Heart right ventricle (tissue), 16 donors: Measurements from ENCODE around the gene UPP1. TPM values are rescaled to one million over a fixed set of nuclear protein-coding genes. Genes with fewer than 3 reads are reported as not detected.

Source experiments
- ATAC-seq, 8 donors: fragments of 200-7000 bp; cut with Tn5 transposase; one replicate each; pipeline ENCODE4 v1.9.1; 2020; ENCODE audit warnings: mild to moderate bottlenecking in 8 of 8, moderate library complexity in 8 of 8, moderate number of reproducible peaks in 1 of 8
- DNase-seq, 2 donors: peaks; one replicate each; pipeline ENCODE4 v3.0.0-alpha.2; 2020
- H3K27ac ChIP-seq, 10 donors: fragments of 200-600 bp; sonication (generic) in 2 of 10; one replicate each; pipeline versions ENCODE4 v1.5.0 to v1.8.0; 2020 to 2022; ENCODE audit warnings: mild to moderate bottlenecking in 3 of 10
- H3K27me3 ChIP-seq, 7 donors: fragments of 200-600 bp; one replicate each; pipeline ENCODE4 v1.8.0; 2021 to 2022; ENCODE audit warnings: mild to moderate bottlenecking in 2 of 7
- H3K36me3 ChIP-seq, 9 donors: fragments of 200-600 bp; sonication (generic) in 1 of 9; one replicate each; pipeline versions ENCODE4 v1.5.0 to v1.8.0; 2020 to 2022; ENCODE audit warnings: mild to moderate bottlenecking in 2 of 9
- H3K4me1 ChIP-seq, 9 donors: fragments of 200-600 bp; sonication (generic) in 1 of 9; one replicate each; pipeline versions ENCODE4 v1.5.0 to v1.8.0; 2020 to 2022; ENCODE audit warnings: mild to moderate bottlenecking in 4 of 9
- H3K4me3 ChIP-seq, 10 donors: fragments of 200-600 bp; sonication (generic) in 2 of 10; one replicate each; pipeline versions ENCODE4 v1.5.0 to v1.8.0; 2020 to 2022; ENCODE audit warnings: mild to moderate bottlenecking in 7 of 10, moderate library complexity in 2 of 10
- H3K9me3 ChIP-seq, 11 donors: fragments of 200-600 bp in 10 of 11; sonication (generic) in 2 of 11; one replicate each; pipeline versions ENCODE4 v1.5.0 to v1.8.0; 2013 to 2022; ENCODE audit warnings: mild to moderate bottlenecking in 2 of 11, control low read depth in 1 of 11, moderate library complexity in 1 of 11
- WGBS, 2 donors: extraction: QIAGEN DNeasy Blood & Tissue Kit; methylation state at CpG; one replicate each; pipeline ENCODE4 v1.1.7; 2013; ENCODE audit warnings: inconsistent platforms in 1 of 2; 5-methylcytosine and 5-hydroxymethylcytosine counted together
- intact Hi-C, 10 donors: fragments of 100-400 bp; cut with DNase I; formaldehyde crosslinking; loops; one replicate each; pipeline versions ENCODE4 v1.11.1 to v1.14.2; 2022
- polyA plus RNA-seq, 2 donors: library from polyadenylated mRNA; stranded (reverse); fragments of 200-250 nt; gene quantifications; one replicate each; pipeline ENCODE4 v1.2.3, GENCODE V29; 2013
- total RNA-seq, 10 donors: library from RNA; stranded (reverse); fragmentation: NEBNext Ultra II Directional in 3 of 10; extraction: Animal tissue kit (Norgen Biotek cat#: 25700) in 3 of 10; gene quantifications; one replicate each; pipeline versions ENCODE4 v1.2.1 to v1.2.4, GENCODE V29; 2021 to 2023
- TF ChIP-seq, protein P1 (sequence below), 9 donors: fragments of 200-600 bp; sonication (generic) in 2 of 9; IDR thresholded peaks; one replicate each; pipeline versions ENCODE4 v1.5.0 to v1.8.0; 2021 to 2022; ENCODE audit warnings: antibody characterized with exemption in 9 of 9, mild to moderate bottlenecking in 5 of 9, moderate library complexity in 1 of 9
- donor health status: Arrhythmogenic right ventricular cardiomyopathy.
- donor health status: ischemic (EF 13 %, LVEDD 7.1; RV severe dilation, severe dysfunction).
- donor health status: healthy with polysubstance abuse.
- donor health status: DM: no; HTN: yes; CAD: no.
- donor health status: DM: no; HTN: no; CAD: no.
- donor health status: ischemic (EF 25% LVEDD 6.9; RV normal size, moderate dysfunction).
- donor health status: ischemic (EF 25% LVEDD 5.7; RV mildly dilated, moderate dysfunction).
- donor health status: healthy.
- donor health status: DM: yes; HTN: yes; CAD: no.
- donor health status: Ischemic cardiomyopathy.
- donor health status: ischemic (EF 35%, LVEDD 5.7; RV mildly dilated, moderate dysfunction).
- donor health status: nonischemic (EF 11% LVEDD 7.7; RV severe dilation, severe dysfunction).
- donor health status: DM: yes; HTN: yes; CAD: no.
- donor health status: PGD.
- donor health status: ischemic (EF 29% LVEDD 5.4; RV normal size, mild dysfunction).
- donor health status: nonischemic (EF 23%, LVEDD 6.1; RV moderate dilation, normal function).

UPP1 gene
- total and polyA plus RNA-seq, 12 donors, result 14.4 to 54.5 (median 18.8) TPM

GRCh38 chr7:48130658-48131108 lies 41.6 kb downstream of the UPP1 start:
- ATAC-seq, result no peak
- Histone ChIP-seq H3K4me3 (no peak overlapping the region), H3K36me3 (no peaks in the 10 kb centered on the region), H3K4me1 (no peaks in the 10 kb centered on the region), H3K27ac (no peak overlapping the region), H3K27me3 (peaks cover 0 to 21% (median 8%) of the 10 kb centered on the region in 7 donors), H3K9me3 (peaks cover 0 to 16% (median 0%) of the 10 kb centered on the region in 11 donors)
- intact Hi-C loops, result no loop called here
- TF ChIP-seq, protein P1, sequence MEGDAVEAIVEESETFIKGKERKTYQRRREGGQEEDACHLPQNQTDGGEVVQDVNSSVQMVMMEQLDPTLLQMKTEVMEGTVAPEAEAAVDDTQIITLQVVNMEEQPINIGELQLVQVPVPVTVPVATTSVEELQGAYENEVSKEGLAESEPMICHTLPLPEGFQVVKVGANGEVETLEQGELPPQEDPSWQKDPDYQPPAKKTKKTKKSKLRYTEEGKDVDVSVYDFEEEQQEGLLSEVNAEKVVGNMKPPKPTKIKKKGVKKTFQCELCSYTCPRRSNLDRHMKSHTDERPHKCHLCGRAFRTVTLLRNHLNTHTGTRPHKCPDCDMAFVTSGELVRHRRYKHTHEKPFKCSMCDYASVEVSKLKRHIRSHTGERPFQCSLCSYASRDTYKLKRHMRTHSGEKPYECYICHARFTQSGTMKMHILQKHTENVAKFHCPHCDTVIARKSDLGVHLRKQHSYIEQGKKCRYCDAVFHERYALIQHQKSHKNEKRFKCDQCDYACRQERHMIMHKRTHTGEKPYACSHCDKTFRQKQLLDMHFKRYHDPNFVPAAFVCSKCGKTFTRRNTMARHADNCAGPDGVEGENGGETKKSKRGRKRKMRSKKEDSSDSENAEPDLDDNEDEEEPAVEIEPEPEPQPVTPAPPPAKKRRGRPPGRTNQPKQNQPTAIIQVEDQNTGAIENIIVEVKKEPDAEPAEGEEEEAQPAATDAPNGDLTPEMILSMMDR (IDR thresholded peaks at IDR 0.05), result no peak
- no peak for DNase-seq

DNA sequence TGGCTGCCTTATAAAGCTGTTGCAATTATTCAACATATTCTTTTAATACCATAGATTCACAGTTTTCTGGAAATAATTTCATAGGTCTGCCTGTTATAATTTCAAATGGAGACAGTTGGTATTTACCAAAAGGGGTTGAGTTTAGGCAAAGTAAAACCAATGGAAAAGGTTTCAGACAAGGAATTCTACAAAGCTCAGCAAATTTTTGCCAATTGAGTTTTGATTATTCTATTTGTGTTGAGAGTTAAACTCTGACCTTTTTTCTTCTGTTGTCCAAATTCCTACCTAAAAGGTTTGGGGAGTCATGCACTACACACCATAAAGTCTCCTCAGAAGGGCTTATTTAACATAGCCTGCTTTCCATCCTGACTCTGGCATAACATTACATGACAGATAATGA lies 43.7 kb downstream of the UPP1 start:
- H3K4me1 ChIP-seq, result no peaks in the 10 kb centered on the region
- ATAC-seq (no peak), DNase-seq (no peak)
- intact Hi-C loops, result no loop called here
- peaks cover 0 to 21% (median 8%) of the 10 kb centered on the region in 7 donors for H3K27me3 ChIP-seq
- TF ChIP-seq, protein P1 (IDR thresholded peaks at IDR 0.05), result no peak
- H3K27ac ChIP-seq, result no peak overlapping the region
- no peak overlapping the region for H3K4me3 ChIP-seq
- no peaks in the 10 kb centered on the region for H3K36me3 ChIP-seq
- no peaks in the 10 kb centered on the region for H3K9me3 ChIP-seq

DNA sequence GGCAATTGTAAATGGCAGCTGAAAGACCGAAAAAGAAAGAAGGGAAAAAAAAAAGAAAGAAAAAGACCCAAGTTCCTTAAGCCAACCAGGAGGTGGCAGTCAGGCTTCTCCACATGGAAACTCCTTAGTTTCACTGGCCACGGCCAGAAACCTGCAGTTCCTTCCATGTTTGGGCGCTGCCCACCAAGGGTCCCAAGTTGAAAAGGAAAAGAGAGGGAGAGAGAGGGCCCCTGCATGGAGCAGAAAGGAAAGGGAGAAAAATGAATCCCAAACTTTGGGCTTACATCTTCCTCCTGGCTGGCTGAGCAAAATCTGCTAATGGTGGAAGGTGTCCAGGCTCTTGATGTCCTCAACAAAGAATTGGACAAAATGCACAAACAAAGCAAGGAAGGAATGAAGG lies 50.4 kb downstream of the UPP1 start:
- H3K4me1 ChIP-seq, result peaks cover 0 to 10% (median 0%) of the 10 kb centered on the region in 9 donors
- TF ChIP-seq, protein P1 (IDR thresholded peaks at IDR 0.05), result peak in 2 of 9 donors; percentile 19 to 20
- no peaks in the 10 kb centered on the region for H3K36me3 ChIP-seq
- ATAC-seq (no peak), DNase-seq (no peak)
- H3K9me3 ChIP-seq, result peaks cover 0 to 15% (median 0%) of the 10 kb centered on the region in 11 donors
- no peak overlapping the region for H3K4me3 ChIP-seq
- H3K27me3 ChIP-seq, result no peaks in the 10 kb centered on the region
- intact Hi-C loops, result no loop called here
- H3K27ac ChIP-seq, result no peak overlapping the region
- 69 to 80% methylated on average over 3 of the region's 3 CpGs for WGBS, 2 donors

DNA sequence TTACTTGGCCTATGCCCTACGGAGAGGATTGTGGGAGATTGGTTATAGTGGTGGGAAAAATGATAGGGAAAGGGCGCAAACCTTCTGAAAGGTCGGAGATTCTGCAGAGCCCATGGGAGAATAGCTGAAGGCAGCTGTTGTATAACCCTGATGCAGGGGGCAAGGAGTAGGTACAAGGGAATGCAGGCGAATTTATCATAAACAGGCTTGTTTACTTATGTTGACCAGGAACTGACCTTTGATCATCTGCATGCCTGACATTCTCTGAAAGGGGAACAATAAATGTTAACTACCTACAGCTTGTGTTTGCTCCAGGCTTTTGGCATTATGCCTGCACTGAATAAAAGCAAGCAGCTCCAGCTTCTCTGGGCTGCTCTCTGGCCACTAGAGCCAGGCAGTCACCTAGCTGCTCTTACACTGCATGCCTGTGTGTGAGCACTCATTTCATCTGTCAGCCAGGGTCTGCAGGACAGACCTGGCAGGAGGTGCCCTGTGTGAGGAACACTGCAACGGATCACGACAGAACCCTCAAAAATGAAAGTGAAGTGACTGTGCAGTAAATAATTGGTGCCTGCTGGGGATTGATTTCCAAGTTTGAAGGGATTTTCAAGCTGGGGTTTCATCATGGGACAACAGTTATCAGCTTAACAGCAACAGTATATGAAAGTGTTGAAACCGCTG lies 51.1 kb downstream of the UPP1 start:
- H3K27ac ChIP-seq, result no peak overlapping the region
- WGBS, 2 donors, result 71 to 80% methylated on average over 7 of the region's 7 CpGs
- ATAC-seq (no peak), DNase-seq (no peak)
- H3K27me3 ChIP-seq, result no peaks in the 10 kb centered on the region
- peaks cover 0 to 15% (median 0%) of the 10 kb centered on the region in 11 donors for H3K9me3 ChIP-seq
- H3K4me3 ChIP-seq, result no peak overlapping the region
- TF ChIP-seq, protein P1 (IDR thresholded peaks at IDR 0.05), result no peak
- intact Hi-C loops, result no loop called here
- H3K36me3 ChIP-seq, result no peaks in the 10 kb centered on the region
- peaks cover 0 to 10% (median 0%) of the 10 kb centered on the region in 9 donors for H3K4me1 ChIP-seq
